Neural progenitor cell (in vitro differentiated cells): ENCODE data around the gene SCN1A.

Source experiments
- CTCF ChIP-seq: fragments of 200-600 bp; sonication (generic); IDR thresholded peaks from 2 replicates; pipeline ENCODE4 v1.5.1; 2017; ENCODE audit warnings: antibody characterized with exemption, mild to moderate bottlenecking
- EZH2 ChIP-seq: fragments of 200-600 bp; sonication (generic); IDR thresholded peaks from 2 replicates; pipeline ENCODE4 v1.6.1; 2017; ENCODE audit warnings: antibody characterized with exemption, mild to moderate bottlenecking, moderate library complexity
- EZH2phosphoT487 ChIP-seq: fragments of 200-600 bp; sonication (generic); IDR thresholded peaks from 2 replicates; pipeline ENCODE4 v1.6.1; 2017; ENCODE audit warnings: antibody characterized with exemption

DNA sequence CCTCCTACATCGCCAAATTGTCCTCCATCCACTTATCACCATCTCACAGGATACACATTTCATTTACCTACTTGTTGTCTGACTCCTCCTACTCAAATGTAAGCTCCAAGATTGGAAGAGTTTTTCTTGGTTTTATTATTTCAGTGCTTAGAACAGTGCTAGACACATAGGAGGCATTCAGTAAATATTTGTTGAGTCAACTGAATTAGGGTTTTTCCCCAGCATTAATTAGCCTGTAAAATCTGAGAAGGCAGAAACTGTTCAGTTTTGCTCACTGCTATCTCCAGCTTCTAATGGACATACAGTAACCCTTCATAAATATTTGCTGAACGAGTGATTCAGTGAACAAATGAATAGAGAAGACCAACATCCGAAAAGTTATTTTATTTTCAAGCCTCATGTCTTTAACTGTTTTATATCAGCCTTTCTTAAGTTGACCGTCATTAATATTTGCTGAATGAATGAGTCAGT, 175.0 kb downstream of the SCN1A start:
- TF ChIP-seq CTCF (no peak), EZH2phosphoT487 (no peak), EZH2 (no peak)
